Stimulated activated naive CD4-positive, alpha-beta T cell treated with Interleukin-2 at 50 U/mL for 16 hours (primary cell): ENCODE measurements around the gene THAP11.
A peak's percentile ranks its signal among the peaks of the same experiment; 100 is the strongest.

Experiments used
- DNase-seq: peaks from one replicate; lab custom pipeline; 2025; lab: John Stamatoyannopoulos, UW

THAP11 gene

GRCh38 chr16:67883872-67884261, 41.7 kb downstream of the THAP11 start:
- DNase-seq, result peak; percentile 43

DNA sequence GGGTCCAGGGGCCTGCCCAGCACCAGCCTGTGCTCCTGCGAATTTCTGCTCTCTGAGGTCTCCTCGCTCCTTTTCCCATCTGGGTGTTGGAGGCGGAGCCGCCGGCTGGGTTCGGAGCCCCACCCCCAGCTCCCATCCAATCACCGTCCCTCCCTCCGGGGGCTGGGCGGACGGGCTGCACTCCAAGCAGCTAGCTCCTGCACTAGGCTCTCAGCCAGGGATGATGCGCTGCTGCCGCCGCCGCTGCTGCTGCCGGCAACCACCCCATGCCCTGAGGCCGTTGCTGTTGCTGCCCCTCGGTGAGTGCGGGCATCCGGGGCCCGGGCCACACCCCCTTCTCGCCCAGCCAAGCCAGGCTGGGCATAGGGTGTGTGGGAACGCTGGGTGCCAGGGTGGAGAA, 42.6 kb downstream of the THAP11 start, which contains the start of gene NRN1L:
NRN1L (plus strand) TSS at position 202 of the 400 bp plus-strand sequence; CDS start at position 221, 19 bp downstream.
- no peak for DNase-seq

GRCh38 chr16:67885545-67885944, 43.4 kb downstream of the THAP11 start:
- no peak for DNase-seq

GRCh38 chr16:67885976-67886375, 43.9 kb downstream of the THAP11 start:
- DNase-seq, result no peak

DNA sequence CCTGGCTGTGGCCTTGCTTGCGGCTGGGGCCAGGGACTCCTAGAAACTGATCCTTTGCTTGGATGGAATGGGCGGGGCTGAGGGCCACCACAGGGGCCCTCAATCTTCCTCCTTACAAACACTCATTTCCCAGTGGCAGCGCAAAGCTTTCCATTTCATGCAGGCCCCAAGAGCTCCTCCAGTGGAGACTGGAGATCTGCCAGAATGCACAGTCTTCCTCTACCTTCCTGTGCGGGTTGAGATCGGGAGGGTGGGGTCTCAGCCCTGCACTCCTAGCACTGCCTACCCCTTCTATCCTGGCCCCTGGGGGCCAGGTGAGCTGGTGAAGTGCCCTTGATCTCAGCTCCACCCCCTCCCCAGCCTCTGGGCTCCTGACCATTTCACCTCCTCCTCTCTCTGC, 44.3 kb downstream of the THAP11 start:
- DNase-seq, result no peak

DNA sequence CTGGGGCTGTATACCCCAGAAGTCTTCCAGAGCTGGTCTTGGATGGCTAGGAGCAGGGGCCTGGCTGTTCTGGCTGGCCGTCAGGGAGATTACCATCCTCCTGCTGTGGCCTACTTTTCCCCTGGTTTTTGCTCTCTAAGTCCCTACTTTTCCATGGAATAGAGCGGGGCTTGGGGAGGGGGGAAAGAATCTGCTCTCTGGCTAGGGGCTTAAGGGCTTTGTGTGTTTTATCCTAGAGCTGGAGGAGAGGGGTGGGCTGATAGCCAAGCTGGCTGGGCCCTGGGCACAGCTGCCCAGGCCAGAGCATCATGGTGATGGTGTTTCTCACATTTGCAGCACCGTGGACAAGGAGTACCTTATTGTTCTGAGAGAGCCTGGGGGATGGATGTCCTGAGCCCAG, 46.2 kb downstream of the THAP11 start:
- DNase-seq, result no peak

DNA sequence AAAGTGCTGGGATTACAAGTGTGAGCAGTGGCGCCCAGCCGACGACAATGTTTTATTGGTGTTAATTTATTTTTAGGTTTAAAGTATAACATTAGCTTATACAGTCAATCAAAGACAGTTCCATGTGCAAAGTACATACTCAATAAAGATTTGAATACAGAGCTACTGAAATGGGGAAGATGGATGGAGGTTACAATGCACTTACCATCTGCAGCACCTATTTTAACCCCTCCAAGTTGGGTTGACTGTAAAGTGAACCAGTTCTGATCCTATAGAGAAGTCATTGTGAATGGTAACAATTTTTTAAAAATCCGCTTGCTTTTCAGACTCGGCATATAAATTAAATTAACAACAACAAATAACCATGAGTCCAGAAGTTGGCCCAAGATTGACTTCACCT, 50.3 kb downstream of the THAP11 start:
- DNase-seq, result no peak

DNA sequence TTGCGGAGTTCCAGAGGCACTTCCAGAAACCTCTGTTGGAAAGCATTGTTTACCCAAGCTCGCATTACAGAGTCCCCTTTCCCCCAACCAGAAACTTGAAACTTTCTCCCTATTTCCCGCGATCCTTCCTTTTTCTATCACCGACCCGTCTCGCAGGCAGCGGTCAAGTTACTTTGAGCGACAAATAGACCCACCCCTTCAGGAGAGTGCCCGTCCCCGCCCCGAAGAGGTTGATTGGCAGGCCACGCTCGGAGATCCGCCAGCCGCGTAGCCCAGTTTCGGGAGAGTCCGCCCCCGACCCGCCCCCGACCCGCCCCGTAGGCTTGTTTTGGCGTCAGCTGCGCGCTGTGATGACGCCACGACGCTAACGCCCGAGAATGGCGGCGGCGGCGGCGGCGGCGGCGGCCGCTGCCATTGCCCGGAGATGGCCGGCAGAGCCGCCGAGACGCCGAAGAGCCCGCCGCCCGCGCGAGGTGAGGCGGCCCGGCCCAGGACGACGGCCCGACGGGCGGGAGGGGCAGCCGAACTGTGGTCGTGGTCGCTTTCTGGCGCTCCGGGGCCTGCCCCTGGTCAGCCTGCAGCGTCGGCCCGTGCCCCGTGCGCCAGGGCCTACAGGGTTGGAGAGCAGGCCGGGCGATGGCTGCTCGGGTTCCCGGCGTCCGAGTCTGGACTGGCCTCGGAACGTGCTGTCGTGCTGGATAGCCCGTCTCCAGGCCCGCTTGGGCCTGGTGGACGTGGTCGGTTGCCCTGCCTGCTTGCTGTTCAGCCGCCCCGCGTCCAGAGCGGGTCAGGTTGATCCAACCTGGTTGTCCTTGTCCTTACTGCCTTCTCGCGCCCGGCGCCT, 51.0 kb downstream of the THAP11 start, which contains the start of gene PSKH1:
PSKH1 (plus strand) TSS at position 356 of the 844 bp plus-strand sequence. CDS start 15,496 bp downstream, outside the sequence.
- DNase-seq, result peak; percentile 98
